Tibial artery (tissue), 4 donors: Measurements from ENCODE around the gene CRLF1.

ENCODE experiments used
- DNase-seq, 2 donors: peaks; one replicate each; pipeline ENCODE4 v3.0.0-alpha.2; 2019
- H3K27ac ChIP-seq, 2 donors: fragments of 200-600 bp; sonication (generic) in 1 of 2; 1 replicate in 1 of 2; 2 replicates in 1 of 2; pipeline ENCODE4 v1.5.1; 2018 to 2019; ENCODE audit warnings: mild to moderate bottlenecking in 1 of 2
- H3K27me3 ChIP-seq, 2 donors: fragments of 200-600 bp; sonication (generic) in 1 of 2; one replicate each; pipeline versions ENCODE4 v1.5.1 to v1.6.0; 2016 to 2019
- H3K36me3 ChIP-seq, 3 donors: fragments of 200-600 bp; sonication (generic) in 2 of 3; one replicate each; pipeline ENCODE4 v1.5.1; 2016 to 2019; ENCODE audit warnings: mild to moderate bottlenecking in 2 of 3
- H3K4me1 ChIP-seq, 4 donors: fragments of 200-600 bp; sonication (generic) in 2 of 4; 1 replicate in 3 of 4; 2 replicates in 1 of 4; pipeline ENCODE4 v1.5.1; 2016 to 2019
- H3K4me3 ChIP-seq, 2 donors: fragments of 200-600 bp; sonication (generic) in 1 of 2; 1 replicate in 1 of 2; 2 replicates in 1 of 2; pipeline ENCODE4 v1.5.1; 2018 to 2019; ENCODE audit warnings: mild to moderate bottlenecking in 2 of 2
- H3K9me3 ChIP-seq, 3 donors: fragments of 200-600 bp; sonication (generic) in 1 of 3; one replicate each; pipeline ENCODE4 v1.5.1; 2016 to 2019
- intact Hi-C: fragments of 100-400 bp; cut with DNase I; formaldehyde crosslinking; loops from one replicate; pipeline ENCODE4 v1.15.0; 2023; ENCODE audit warnings: low total_unique reads
- TF ChIP-seq, protein P1 (sequence below), 2 experiments: fragments of 200-600 bp in 1 of 2; fragments of 450-650 bp in 1 of 2; IDR thresholded peaks; one replicate each; pipeline ENCODE4 v1.5.1; 2017 to 2019; ENCODE audit warnings: antibody characterized with exemption in 2 of 2, mild to moderate bottlenecking in 1 of 2, moderate library complexity in 1 of 2

Gene CRLF1

DNA sequence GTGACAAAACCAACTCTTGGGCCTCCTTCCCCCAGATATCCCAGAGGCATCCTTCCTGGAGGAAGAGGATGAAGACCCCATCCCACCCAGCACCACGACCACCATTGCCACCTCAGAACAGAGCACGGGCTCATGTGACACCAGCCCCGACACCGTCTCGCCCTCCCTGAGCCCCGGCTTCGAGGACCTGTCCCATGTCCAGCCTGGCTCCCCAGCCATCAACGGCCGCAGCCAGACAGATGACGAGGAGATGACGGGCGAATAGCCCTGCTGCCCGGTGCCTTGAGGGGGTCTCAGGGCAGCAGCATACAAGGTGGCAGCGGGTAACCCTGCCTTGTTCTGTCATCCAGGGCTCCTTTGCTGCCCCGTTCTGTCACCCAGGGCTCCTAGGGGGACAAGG is 38.2 kb downstream of the CRLF1 start:
- H3K4me3 ChIP-seq = no peak overlapping the region
- no peaks in the 10 kb centered on the region for H3K27me3 ChIP-seq
- intact Hi-C loops = no loop called here
- TF ChIP-seq, protein P1, sequence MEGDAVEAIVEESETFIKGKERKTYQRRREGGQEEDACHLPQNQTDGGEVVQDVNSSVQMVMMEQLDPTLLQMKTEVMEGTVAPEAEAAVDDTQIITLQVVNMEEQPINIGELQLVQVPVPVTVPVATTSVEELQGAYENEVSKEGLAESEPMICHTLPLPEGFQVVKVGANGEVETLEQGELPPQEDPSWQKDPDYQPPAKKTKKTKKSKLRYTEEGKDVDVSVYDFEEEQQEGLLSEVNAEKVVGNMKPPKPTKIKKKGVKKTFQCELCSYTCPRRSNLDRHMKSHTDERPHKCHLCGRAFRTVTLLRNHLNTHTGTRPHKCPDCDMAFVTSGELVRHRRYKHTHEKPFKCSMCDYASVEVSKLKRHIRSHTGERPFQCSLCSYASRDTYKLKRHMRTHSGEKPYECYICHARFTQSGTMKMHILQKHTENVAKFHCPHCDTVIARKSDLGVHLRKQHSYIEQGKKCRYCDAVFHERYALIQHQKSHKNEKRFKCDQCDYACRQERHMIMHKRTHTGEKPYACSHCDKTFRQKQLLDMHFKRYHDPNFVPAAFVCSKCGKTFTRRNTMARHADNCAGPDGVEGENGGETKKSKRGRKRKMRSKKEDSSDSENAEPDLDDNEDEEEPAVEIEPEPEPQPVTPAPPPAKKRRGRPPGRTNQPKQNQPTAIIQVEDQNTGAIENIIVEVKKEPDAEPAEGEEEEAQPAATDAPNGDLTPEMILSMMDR (IDR thresholded peaks at IDR 0.05) = no peak
- H3K36me3 ChIP-seq = peaks cover 50 to 67% (median 65%) of the 10 kb centered on the region in 3 donors
- no peak overlapping the region for H3K27ac ChIP-seq
- H3K4me1 ChIP-seq = peaks cover 0 to 18% (median 13%) of the 10 kb centered on the region in 4 donors
- H3K9me3 ChIP-seq = no peaks in the 10 kb centered on the region
- no peak for DNase-seq

DNA sequence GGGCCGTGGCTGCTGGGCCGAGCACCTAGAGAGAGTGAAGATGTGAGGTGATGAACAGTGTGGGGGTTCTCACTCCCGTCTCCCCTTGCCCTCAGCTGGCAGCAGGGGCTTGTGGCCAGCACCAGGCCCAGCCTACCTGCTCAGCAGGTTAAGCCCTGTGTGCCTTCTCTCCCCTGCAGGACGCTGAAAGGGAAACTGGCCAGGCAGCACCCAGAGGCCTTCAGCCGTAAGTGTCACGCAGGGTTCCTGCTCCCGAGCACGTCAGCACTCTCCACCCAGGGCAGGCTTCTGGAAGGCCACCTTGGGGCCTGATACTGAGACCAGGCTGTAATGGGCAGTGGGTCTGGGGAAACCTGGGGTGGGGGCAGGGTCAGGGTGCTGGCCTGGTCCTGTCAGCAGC is 39.6 kb downstream of the CRLF1 start:
- intact Hi-C loops = no loop called here
- TF ChIP-seq, protein P1 (IDR thresholded peaks at IDR 0.05) = no peak
- Histone ChIP-seq H3K4me1 (peaks cover 0 to 19% (median 13%) of the 10 kb centered on the region in 4 donors), H3K4me3 (no peak overlapping the region), H3K9me3 (no peaks in the 10 kb centered on the region), H3K27me3 (no peaks in the 10 kb centered on the region), H3K27ac (no peak overlapping the region), H3K36me3 (peaks cover 53 to 75% (median 66%) of the 10 kb centered on the region in 3 donors)
- DNase-seq = no peak

DNA sequence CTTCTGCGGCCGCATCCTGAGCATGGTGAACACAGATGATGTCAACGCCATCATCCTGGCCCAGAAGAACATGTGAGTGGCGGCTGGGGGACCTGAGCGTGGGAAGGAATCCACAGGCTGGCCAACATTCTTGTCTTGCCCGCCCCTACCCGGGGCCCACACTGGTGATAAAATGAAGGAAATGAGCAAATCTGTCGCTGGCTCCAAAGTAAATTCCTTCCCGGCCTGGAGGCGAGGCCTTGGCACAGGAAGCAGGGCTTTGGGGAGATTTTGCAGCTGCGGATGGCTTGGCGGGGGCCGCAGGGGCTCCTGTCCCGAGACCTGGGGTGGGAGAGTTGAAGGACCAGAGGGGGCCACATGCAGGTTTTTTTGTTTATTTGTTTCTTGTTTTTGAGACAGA is 44.5 kb downstream of the CRLF1 start:
- no peaks in the 10 kb centered on the region for H3K9me3 ChIP-seq
- peak; percentile 69 to 85 for DNase-seq
- peak overlapping the region in 1 of 2 donors; percentile 0 for H3K4me3 ChIP-seq
- TF ChIP-seq, protein P1 (IDR thresholded peaks at IDR 0.05) = no peak
- peak overlapping the region; percentile 76 to 96 for H3K27ac ChIP-seq
- H3K4me1 ChIP-seq = peaks cover 0 to 52% (median 29%) of the 10 kb centered on the region in 4 donors
- intact Hi-C loops = no loop called here
- H3K27me3 ChIP-seq = no peaks in the 10 kb centered on the region
- peaks cover 33 to 50% (median 39%) of the 10 kb centered on the region in 3 donors for H3K36me3 ChIP-seq

DNA sequence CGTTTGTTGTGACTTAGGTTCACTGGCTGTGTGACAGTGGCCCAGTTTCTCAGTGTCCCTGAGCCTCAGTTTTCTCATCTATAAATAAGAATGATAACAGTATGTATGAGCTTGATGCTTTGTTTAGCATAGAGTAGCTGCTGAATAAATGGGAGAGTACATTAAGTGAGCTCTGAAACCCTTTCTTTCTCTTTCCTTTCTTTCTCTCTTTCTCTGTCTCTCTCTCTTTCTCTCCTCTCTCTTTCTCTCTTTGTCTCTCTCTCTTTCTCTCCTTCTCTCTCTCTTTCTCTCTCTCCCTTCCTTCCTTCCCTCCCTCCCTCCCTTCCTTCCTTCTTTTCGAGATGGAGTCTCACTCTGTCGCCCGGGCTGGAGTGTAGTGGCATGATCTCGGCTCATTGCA is 46.9 kb downstream of the CRLF1 start:
- intact Hi-C loops = no loop called here
- H3K36me3 ChIP-seq = peaks cover 11 to 26% (median 15%) of the 10 kb centered on the region in 3 donors
- TF ChIP-seq, protein P1 (IDR thresholded peaks at IDR 0.05) = no peak
- H3K27me3 ChIP-seq = no peaks in the 10 kb centered on the region
- no peak for DNase-seq
- no peak overlapping the region for H3K4me3 ChIP-seq
- peak overlapping the region; percentile 76 to 96 for H3K27ac ChIP-seq
- H3K4me1 ChIP-seq = peaks cover 0 to 52% (median 29%) of the 10 kb centered on the region in 4 donors
- no peaks in the 10 kb centered on the region for H3K9me3 ChIP-seq

DNA sequence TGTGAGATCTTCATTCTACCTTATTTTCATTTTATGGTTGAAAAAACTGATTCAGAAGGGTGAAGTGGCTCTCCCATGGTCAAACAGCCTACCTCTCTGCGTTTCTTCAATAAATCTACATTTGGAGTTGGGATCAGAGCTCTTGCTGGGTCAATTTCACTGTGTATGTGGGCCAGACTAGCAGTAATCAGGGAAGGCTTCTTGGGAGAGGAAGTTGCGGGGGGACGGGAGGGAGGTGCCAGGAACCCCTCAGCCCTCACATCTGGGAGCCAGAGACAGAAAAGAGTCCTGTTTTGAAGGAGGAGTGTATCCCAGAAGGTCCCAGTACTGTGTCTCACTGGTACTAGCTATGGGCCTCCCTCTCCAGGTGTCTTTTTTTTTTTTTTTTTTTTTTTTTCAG is 48.0 kb downstream of the CRLF1 start:
- no peak for DNase-seq
- Histone ChIP-seq H3K9me3 (no peaks in the 10 kb centered on the region), H3K36me3 (peaks cover 4 to 15% (median 5%) of the 10 kb centered on the region in 3 donors), H3K27ac (peak overlapping the region; percentile 95 to 96), H3K4me3 (peak overlapping the region; percentile 86 to 88), H3K27me3 (no peaks in the 10 kb centered on the region), H3K4me1 (peaks cover 0 to 52% (median 28%) of the 10 kb centered on the region in 4 donors)
- intact Hi-C loops = no loop called here
- TF ChIP-seq, protein P1 (IDR thresholded peaks at IDR 0.05) = no peak

DNA sequence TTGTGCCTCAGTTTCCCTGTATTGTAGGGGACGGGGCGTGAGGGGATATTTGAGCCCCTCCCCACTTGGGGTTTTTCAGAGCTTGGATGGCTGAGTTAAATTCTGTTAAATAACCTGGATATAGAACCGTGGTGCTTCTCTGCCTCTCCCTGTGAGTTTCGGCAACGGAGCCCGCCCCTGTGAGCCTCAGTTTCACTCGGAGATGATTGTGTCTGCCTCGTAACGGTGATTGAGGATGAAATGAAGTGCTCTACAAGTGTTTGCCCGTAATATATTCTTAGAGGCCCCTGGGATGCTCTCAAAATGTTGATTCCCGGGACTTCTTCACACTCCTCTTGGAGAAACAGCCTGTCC is 48.4 kb downstream of the CRLF1 start:
- Histone ChIP-seq H3K4me3 (peak overlapping the region; percentile 86 to 88), H3K4me1 (peaks cover 0 to 49% (median 26%) of the 10 kb centered on the region in 4 donors), H3K9me3 (no peaks in the 10 kb centered on the region), H3K36me3 (peaks cover 0 to 11% (median 1%) of the 10 kb centered on the region in 3 donors), H3K27me3 (no peaks in the 10 kb centered on the region), H3K27ac (peak overlapping the region; percentile 95 to 96)
- no peak for DNase-seq
- TF ChIP-seq, protein P1 (IDR thresholded peaks at IDR 0.05) = no peak
- intact Hi-C loops = no loop called here
